Activated T-helper 17 cell treated with anti-CD3 and anti-CD28 coated beads, Interleukin-2, amount 50 U/mL, for 72 hours (primary cell): Measurements from ENCODE around the gene PIK3R6. TPM values are rescaled to one million over a fixed set of nuclear protein-coding genes. Genes with fewer than 3 reads are reported as not detected.
"Not testable (repeated sequence)": the region's sequence is repeated elsewhere in the genome, so short reads cannot be mapped to it uniquely, and the experiment has no call there.

Experiments used
- ATAC-seq: fragments of 150-1000 bp; cut with Tn5 transposase; replicated peaks from 2 replicates; pipeline ENCODE4 v1.10.0; 2021; ENCODE audit warnings: mild to moderate bottlenecking, moderate library complexity
- H3K27ac Mint-ChIP-seq: one replicate; pipeline ENCODE4 v1.8.0; 2022; ENCODE audit warnings: mixed read lengths
- H3K27me3 Mint-ChIP-seq: one replicate; pipeline ENCODE4 v1.8.0; 2022; ENCODE audit warnings: mixed read lengths
- H3K36me3 Mint-ChIP-seq: one replicate; pipeline ENCODE4 v1.8.0; 2022; ENCODE audit warnings: low read depth, mild to moderate bottlenecking, mixed read lengths
- H3K4me1 Mint-ChIP-seq: one replicate; pipeline ENCODE4 v1.8.0; 2022; ENCODE audit warnings: mixed read lengths
- H3K4me3 Mint-ChIP-seq: one replicate; pipeline ENCODE4 v1.8.0; 2022; ENCODE audit warnings: mild to moderate bottlenecking, mixed read lengths
- H3K9me3 Mint-ChIP-seq: one replicate; pipeline ENCODE4 v1.8.0; 2022; ENCODE audit warnings: mixed read lengths
- total RNA-seq, 2 donors: library from RNA; stranded (reverse); gene quantifications; one replicate each; pipeline ENCODE4 v1.2.3, GENCODE V29; 2022

PIK3R6 gene
- total RNA-seq, 2 donors from 2014 or later: 4.6 to 7.6 TPM

GRCh38 chr17:8859027-8859803, 8.3 kb downstream of the PIK3R6 start:
- peak overlapping the region; percentile 53 for H3K4me3 Mint-ChIP-seq
- no peaks in the 10 kb centered on the region for H3K9me3 Mint-ChIP-seq
- H3K27me3 Mint-ChIP-seq: no peaks in the 10 kb centered on the region
- peaks cover 5% of the 10 kb centered on the region for H3K36me3 Mint-ChIP-seq
- H3K27ac Mint-ChIP-seq: peak overlapping the region; percentile 85
- ATAC-seq: peak; percentile 50
- H3K4me1 Mint-ChIP-seq: peaks cover 44% of the 10 kb centered on the region

- Mint-ChIP-seq H3K9me3 (no peaks in the 10 kb centered on the region), H3K27me3 (no peaks in the 10 kb centered on the region), H3K27ac (peak overlapping the region; percentile 85), H3K4me3 (peak overlapping the region; percentile 53), H3K4me1 (peaks cover 43% of the 10 kb centered on the region), H3K36me3 (peaks cover 5% of the 10 kb centered on the region)
- peak; percentile 72 for ATAC-seq
Observed at GRCh38 chr17:8857919-8858318, 9.6 kb downstream of the PIK3R6 start.

GRCh38 chr17:8856869-8857575, 10.5 kb downstream of the PIK3R6 start:
- peaks cover 34% of the 10 kb centered on the region for H3K4me1 Mint-ChIP-seq
- H3K27me3 Mint-ChIP-seq: no peaks in the 10 kb centered on the region
- no peak for ATAC-seq
- H3K4me3 Mint-ChIP-seq: peak overlapping the region; percentile 53
- no peaks in the 10 kb centered on the region for H3K9me3 Mint-ChIP-seq
- peaks cover 5% of the 10 kb centered on the region for H3K36me3 Mint-ChIP-seq
- H3K27ac Mint-ChIP-seq: peak overlapping the region; percentile 85

GRCh38 chr17:8856205-8856603, 11.3 kb downstream of the PIK3R6 start:
- ATAC-seq, H3K27me3 Mint-ChIP-seq, H3K9me3 Mint-ChIP-seq, H3K36me3 Mint-ChIP-seq: not testable (repeated sequence)
- Mint-ChIP-seq H3K27ac (peak overlapping the region; percentile 85), H3K4me1 (peaks cover 27% of the 10 kb centered on the region), H3K4me3 (peak overlapping the region; percentile 35)

- H3K27me3 Mint-ChIP-seq: peaks cover 5% of the 10 kb centered on the region
- H3K4me3 Mint-ChIP-seq: peak overlapping the region; percentile 35
- peak overlapping the region; percentile 85 for H3K27ac Mint-ChIP-seq
- ATAC-seq: peak; percentile 54
- H3K4me1 Mint-ChIP-seq: peaks cover 27% of the 10 kb centered on the region
- no peaks in the 10 kb centered on the region for H3K9me3 Mint-ChIP-seq
- H3K36me3 Mint-ChIP-seq: peaks cover 5% of the 10 kb centered on the region
Observed at GRCh38 chr17:8855477-8856204, 11.8 kb downstream of the PIK3R6 start.

GRCh38 chr17:8851600-8851999, 15.9 kb downstream of the PIK3R6 start:
- Mint-ChIP-seq H3K9me3 (no peaks in the 10 kb centered on the region), H3K4me3 (no peak overlapping the region), H3K36me3 (no peaks in the 10 kb centered on the region), H3K27ac (no peak overlapping the region), H3K27me3 (peaks cover 5% of the 10 kb centered on the region), H3K4me1 (peaks cover 2% of the 10 kb centered on the region)
- ATAC-seq: no peak

- H3K4me1 Mint-ChIP-seq: no peaks in the 10 kb centered on the region
- H3K27me3 Mint-ChIP-seq: peaks cover 5% of the 10 kb centered on the region
- no peak for ATAC-seq
- H3K9me3 Mint-ChIP-seq: no peaks in the 10 kb centered on the region
- no peaks in the 10 kb centered on the region for H3K36me3 Mint-ChIP-seq
- H3K4me3 Mint-ChIP-seq: no peak overlapping the region
- no peak overlapping the region for H3K27ac Mint-ChIP-seq
Observed at GRCh38 chr17:8849311-8850041, 18.0 kb downstream of the PIK3R6 start.

- no peaks in the 10 kb centered on the region for H3K4me1 Mint-ChIP-seq
- peaks cover 5% of the 10 kb centered on the region for H3K27me3 Mint-ChIP-seq
- H3K36me3 Mint-ChIP-seq: no peaks in the 10 kb centered on the region
- no peak for ATAC-seq
- no peaks in the 10 kb centered on the region for H3K9me3 Mint-ChIP-seq
- no peak overlapping the region for H3K27ac Mint-ChIP-seq
- H3K4me3 Mint-ChIP-seq: no peak overlapping the region
Observed at GRCh38 chr17:8847891-8848290, 19.6 kb downstream of the PIK3R6 start.

GRCh38 chr17:8846768-8847211, 20.7 kb downstream of the PIK3R6 start:
- Mint-ChIP-seq H3K27me3 (peaks cover 3% of the 10 kb centered on the region), H3K27ac (no peak overlapping the region), H3K9me3 (no peaks in the 10 kb centered on the region), H3K36me3 (no peaks in the 10 kb centered on the region), H3K4me1 (no peaks in the 10 kb centered on the region), H3K4me3 (no peak overlapping the region)
- ATAC-seq: peak; percentile 40

GRCh38 chr17:8844229-8845218, 22.9 kb downstream of the PIK3R6 start:
- no peaks in the 10 kb centered on the region for H3K27me3 Mint-ChIP-seq
- no peaks in the 10 kb centered on the region for H3K4me1 Mint-ChIP-seq
- H3K36me3 Mint-ChIP-seq: no peaks in the 10 kb centered on the region
- no peak overlapping the region for H3K27ac Mint-ChIP-seq
- no peak overlapping the region for H3K4me3 Mint-ChIP-seq
- ATAC-seq: peak; percentile 59
- no peaks in the 10 kb centered on the region for H3K9me3 Mint-ChIP-seq

GRCh38 chr17:8843344-8843743, 24.1 kb downstream of the PIK3R6 start:
- H3K36me3 Mint-ChIP-seq: no peaks in the 10 kb centered on the region
- H3K4me1 Mint-ChIP-seq: no peaks in the 10 kb centered on the region
- no peak overlapping the region for H3K4me3 Mint-ChIP-seq
- no peaks in the 10 kb centered on the region for H3K9me3 Mint-ChIP-seq
- H3K27me3 Mint-ChIP-seq: no peaks in the 10 kb centered on the region
- no peak overlapping the region for H3K27ac Mint-ChIP-seq
- ATAC-seq: no peak

GRCh38 chr17:8841844-8842243, 25.6 kb downstream of the PIK3R6 start:
- Mint-ChIP-seq H3K9me3 (no peaks in the 10 kb centered on the region), H3K27ac (no peak overlapping the region), H3K27me3 (peaks cover 5% of the 10 kb centered on the region), H3K36me3 (no peaks in the 10 kb centered on the region), H3K4me1 (no peaks in the 10 kb centered on the region), H3K4me3 (no peak overlapping the region)
- ATAC-seq: no peak

- H3K4me3 Mint-ChIP-seq: no peak overlapping the region
- no peak for ATAC-seq
- no peaks in the 10 kb centered on the region for H3K9me3 Mint-ChIP-seq
- H3K27me3 Mint-ChIP-seq: peaks cover 5% of the 10 kb centered on the region
- H3K27ac Mint-ChIP-seq: no peak overlapping the region
- H3K4me1 Mint-ChIP-seq: no peaks in the 10 kb centered on the region
- no peaks in the 10 kb centered on the region for H3K36me3 Mint-ChIP-seq
Observed at GRCh38 chr17:8839410-8839935, 28.0 kb downstream of the PIK3R6 start.
